OCI-LY1 (cell line): ENCODE data around the gene ATP1A4.

Experiments used
- H2AFZ ChIP-seq: fragments of 200-600 bp; sonication (generic), shearing (Covaris generic); 2 replicates; pipeline ENCODE4 v1.6.0; 2014; ENCODE audit warnings: antibody characterized with exemption, mild to moderate bottlenecking, low read length
- H3F3A ChIP-seq: fragments of 200-600 bp; sonication (generic), shearing (Covaris generic); 2 replicates; pipeline ENCODE4 v1.6.0; 2014; ENCODE audit warnings: mild to moderate bottlenecking, antibody characterized with exemption, low read length, moderate library complexity; ENCODE audit not compliant: insufficient read depth
- H3K27ac ChIP-seq: fragments of 200-600 bp; sonication (generic); 2 replicates; pipeline ENCODE4 v1.5.1; 2014; ENCODE audit warnings: low read length, mixed run types, mild to moderate bottlenecking, low read depth; ENCODE audit not compliant: poor library complexity, severe bottlenecking
- H3K27me3 ChIP-seq: fragments of 200-600 bp; sonication (generic); 2 replicates; pipeline ENCODE4 v1.6.0; 2014; ENCODE audit warnings: antibody characterized with exemption, mild to moderate bottlenecking, low read length, moderate library complexity; ENCODE audit not compliant: insufficient read depth
- H3K36me3 ChIP-seq: fragments of 200-600 bp; sonication (generic); 2 replicates; pipeline ENCODE4 v1.6.1; 2014; ENCODE audit warnings: mild to moderate bottlenecking, antibody characterized with exemption, low read length, moderate library complexity, mixed read lengths; ENCODE audit not compliant: insufficient read depth
- H3K4me1 ChIP-seq: fragments of 200-600 bp; sonication (generic); 2 replicates; pipeline ENCODE4 v1.5.1; 2014; ENCODE audit warnings: mild to moderate bottlenecking, low read length, moderate library complexity; ENCODE audit not compliant: insufficient read depth, severe bottlenecking
- H3K4me2 ChIP-seq: fragments of 200-600 bp; sonication (generic), shearing (Covaris generic); 2 replicates; pipeline ENCODE4 v1.6.1; 2014; ENCODE audit warnings: low read length
- H3K4me3 ChIP-seq: fragments of 200-600 bp; sonication (generic); 2 replicates; pipeline ENCODE4 v1.5.1; 2014; ENCODE audit warnings: low read length, low read depth, mild to moderate bottlenecking, mixed read lengths; ENCODE audit not compliant: poor library complexity, severe bottlenecking
- H3K79me2 ChIP-seq: fragments of 200-600 bp; shearing (Covaris generic); 2 replicates; pipeline ENCODE4 v1.6.1; 2016; ENCODE audit warnings: mixed run types, low read length, mixed read lengths; ENCODE audit not compliant: insufficient read depth
- H3K9ac ChIP-seq: fragments of 200-600 bp; sonication (generic), shearing (Covaris generic); 2 replicates; pipeline ENCODE4 v1.6.1; 2014; ENCODE audit warnings: mild to moderate bottlenecking, low read length, mixed read lengths
- H3K9me2 ChIP-seq: fragments of 200-600 bp; sonication (generic), shearing (Covaris generic); 2 replicates; pipeline ENCODE4 v1.6.1; 2014; ENCODE audit warnings: low read depth, mild to moderate bottlenecking, low read length, mixed read lengths
- H3K9me3 ChIP-seq: fragments of 200-600 bp; shearing (Covaris generic); 2 replicates; pipeline ENCODE4 v1.6.1; 2014; ENCODE audit warnings: low read length, mixed read lengths
- H4K20me1 ChIP-seq: fragments of 200-600 bp; sonication (generic), shearing (Covaris generic); 2 replicates; pipeline ENCODE4 v1.6.0; 2016; ENCODE audit warnings: mild to moderate bottlenecking, low read length; ENCODE audit not compliant: insufficient read depth
- EZH2 ChIP-seq: fragments of 200-600 bp; sonication (generic), shearing (Covaris generic); IDR thresholded peaks from 2 replicates; pipeline ENCODE4 v1.8.0; 2017; ENCODE audit warnings: borderline replicate concordance, mixed run types, mild to moderate bottlenecking, antibody characterized with exemption, low read length, moderate library complexity, mixed read lengths
- TF ChIP-seq, protein P1 (sequence below): fragments of 200-600 bp; sonication (generic), shearing (Covaris generic); IDR thresholded peaks from 2 replicates; pipeline ENCODE4 v1.5.1; 2017; ENCODE audit warnings: mild to moderate bottlenecking, antibody characterized with exemption, low read length, moderate library complexity, mixed read lengths

ATP1A4 gene

GRCh38 chr1:160171354-160171753 is 20.0 kb downstream of the ATP1A4 start:
- H3K79me2 ChIP-seq = no peaks in the 10 kb centered on the region
- no peaks in the 10 kb centered on the region for H3K9me2 ChIP-seq
- no peak overlapping the region for H3K9ac ChIP-seq

DNA sequence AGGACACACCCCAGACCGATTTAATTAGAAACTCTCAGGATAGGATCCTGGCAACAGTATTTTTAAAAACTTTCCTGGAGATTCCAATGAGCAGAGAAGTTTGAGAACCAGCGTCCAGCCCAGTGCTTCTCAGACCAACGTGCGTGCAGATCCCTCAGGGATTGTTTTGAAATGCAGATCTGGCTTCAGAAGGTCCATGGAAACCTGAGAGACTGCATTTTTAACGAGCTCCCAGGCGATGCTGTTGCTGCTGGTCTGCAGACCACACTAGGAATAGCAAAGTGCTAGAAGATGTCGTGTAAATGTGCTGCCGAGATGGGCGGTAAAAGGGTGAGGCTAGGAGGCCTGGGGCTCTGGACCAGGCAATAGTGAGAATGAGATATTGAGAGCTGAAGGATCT is 20.6 kb downstream of the ATP1A4 start:
- Histone ChIP-seq H3K79me2 (no peaks in the 10 kb centered on the region), H3K27ac (no peak overlapping the region), H3K4me3 (no peak overlapping the region), H3F3A (no peaks in the 10 kb centered on the region), H3K9me3 (no peaks in the 10 kb centered on the region), H3K27me3 (peaks cover 5% of the 10 kb centered on the region; the same call in 1 of the 2 replicates), H3K4me2 (no peak overlapping the region), H4K20me1 (no peaks in the 10 kb centered on the region), H3K9ac (no peak overlapping the region), H2AFZ (no peak overlapping the region), H3K36me3 (no peaks in the 10 kb centered on the region), H3K9me2 (no peaks in the 10 kb centered on the region), H3K4me1 (peaks cover 4% of the 10 kb centered on the region)
- TF ChIP-seq EZH2 = no peak
- TF ChIP-seq, protein P1, sequence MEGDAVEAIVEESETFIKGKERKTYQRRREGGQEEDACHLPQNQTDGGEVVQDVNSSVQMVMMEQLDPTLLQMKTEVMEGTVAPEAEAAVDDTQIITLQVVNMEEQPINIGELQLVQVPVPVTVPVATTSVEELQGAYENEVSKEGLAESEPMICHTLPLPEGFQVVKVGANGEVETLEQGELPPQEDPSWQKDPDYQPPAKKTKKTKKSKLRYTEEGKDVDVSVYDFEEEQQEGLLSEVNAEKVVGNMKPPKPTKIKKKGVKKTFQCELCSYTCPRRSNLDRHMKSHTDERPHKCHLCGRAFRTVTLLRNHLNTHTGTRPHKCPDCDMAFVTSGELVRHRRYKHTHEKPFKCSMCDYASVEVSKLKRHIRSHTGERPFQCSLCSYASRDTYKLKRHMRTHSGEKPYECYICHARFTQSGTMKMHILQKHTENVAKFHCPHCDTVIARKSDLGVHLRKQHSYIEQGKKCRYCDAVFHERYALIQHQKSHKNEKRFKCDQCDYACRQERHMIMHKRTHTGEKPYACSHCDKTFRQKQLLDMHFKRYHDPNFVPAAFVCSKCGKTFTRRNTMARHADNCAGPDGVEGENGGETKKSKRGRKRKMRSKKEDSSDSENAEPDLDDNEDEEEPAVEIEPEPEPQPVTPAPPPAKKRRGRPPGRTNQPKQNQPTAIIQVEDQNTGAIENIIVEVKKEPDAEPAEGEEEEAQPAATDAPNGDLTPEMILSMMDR = no peak

More at GRCh38 chr1:160171354-160171753, 20.0 kb downstream of the ATP1A4 start:
- TF ChIP-seq EZH2 = no peak
- TF ChIP-seq, protein P1 = no peak
- no peak overlapping the region for H3K4me3 ChIP-seq
- peaks cover 5% of the 10 kb centered on the region; the same call in 1 of the 2 replicates for H3K27me3 ChIP-seq
- no peaks in the 10 kb centered on the region for H3K9me3 ChIP-seq
- no peaks in the 10 kb centered on the region for H3F3A ChIP-seq
- no peak overlapping the region for H3K27ac ChIP-seq
- H3K36me3 ChIP-seq = no peaks in the 10 kb centered on the region
- H3K4me1 ChIP-seq = peaks cover 4% of the 10 kb centered on the region
- no peaks in the 10 kb centered on the region for H4K20me1 ChIP-seq
- H2AFZ ChIP-seq = no peak overlapping the region
- H3K4me2 ChIP-seq = no peak overlapping the region

DNA sequence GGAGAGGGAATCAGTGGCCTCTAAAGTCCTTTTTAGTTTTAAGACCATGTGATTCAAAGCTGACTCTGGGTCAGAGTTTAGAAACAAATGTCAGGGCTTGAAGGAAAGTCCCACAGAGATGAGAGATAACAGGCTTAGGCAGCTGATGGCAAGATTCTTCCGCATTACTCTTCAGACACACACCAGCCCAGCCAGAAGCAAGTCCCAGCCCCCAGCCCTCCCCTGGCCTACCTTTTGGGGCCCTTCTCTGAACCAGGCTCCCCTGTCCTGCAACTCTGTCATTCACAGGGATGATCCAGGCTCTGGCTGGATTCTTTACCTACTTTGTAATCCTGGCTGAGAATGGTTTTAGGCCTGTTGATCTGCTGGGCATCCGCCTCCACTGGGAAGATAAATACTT is 25.8 kb downstream of the ATP1A4 start:
- H2AFZ ChIP-seq = no peak overlapping the region
- H3K9me2 ChIP-seq = no peaks in the 10 kb centered on the region
- no peaks in the 10 kb centered on the region for H4K20me1 ChIP-seq
- no peaks in the 10 kb centered on the region for H3F3A ChIP-seq
- H3K36me3 ChIP-seq = no peaks in the 10 kb centered on the region
- H3K4me3 ChIP-seq = no peak overlapping the region
- H3K9me3 ChIP-seq = no peaks in the 10 kb centered on the region
- TF ChIP-seq EZH2 = no peak
- TF ChIP-seq, protein P1 = no peak
- H3K4me1 ChIP-seq = no peaks in the 10 kb centered on the region
- no peaks in the 10 kb centered on the region for H3K79me2 ChIP-seq
- H3K4me2 ChIP-seq = no peak overlapping the region
- peaks cover 5% of the 10 kb centered on the region; the same call in 1 of the 2 replicates for H3K27me3 ChIP-seq
- H3K9ac ChIP-seq = no peak overlapping the region
- H3K27ac ChIP-seq = no peak overlapping the region
